Thymus (tissue), 11 donors: ENCODE data around the gene GPR152. TPM values are rescaled to one million over a fixed set of nuclear protein-coding genes. Genes with fewer than 3 reads are reported as not detected.
"Not testable (repeated sequence)": the region's sequence is repeated elsewhere in the genome, so short reads cannot be mapped to it uniquely, and the experiment has no call there.

Source experiments
- DNase-seq, 9 donors: peaks; one replicate each; pipeline ENCODE4 v3.0.0-alpha.2; 2013; ENCODE audit warnings: low spot score in 9 of 9, low read depth in 6 of 9, missing footprints in 1 of 9
- H3K27ac ChIP-seq, 2 donors: one replicate each; pipeline ENCODE4 v1.5.1; 2013; ENCODE audit warnings: control low read depth in 1 of 2, low read depth in 1 of 2, low read length in 1 of 2, mild to moderate bottlenecking in 1 of 2, moderate library complexity in 1 of 2
- H3K27me3 ChIP-seq, 2 donors: one replicate each; pipeline ENCODE4 v1.5.1; 2013; ENCODE audit warnings: low read length in 1 of 2; ENCODE audit not compliant: control insufficient read depth in 2 of 2, insufficient read depth in 1 of 2
- H3K36me3 ChIP-seq, 2 donors: one replicate each; pipeline ENCODE4 v1.5.1; 2013; ENCODE audit warnings: low read length in 1 of 2, mild to moderate bottlenecking in 1 of 2, moderate library complexity in 1 of 2; ENCODE audit not compliant: control insufficient read depth in 2 of 2, insufficient read depth in 2 of 2
- H3K4me1 ChIP-seq, 2 donors: one replicate each; pipeline ENCODE4 v1.5.1; 2013; ENCODE audit warnings: low read length in 2 of 2; ENCODE audit not compliant: control insufficient read depth in 2 of 2, insufficient read depth in 2 of 2
- H3K4me3 ChIP-seq, 2 donors: one replicate each; pipeline ENCODE4 v1.5.1; 2013; ENCODE audit warnings: low read length in 2 of 2, control low read depth in 1 of 2, mild to moderate bottlenecking in 1 of 2
- H3K9me3 ChIP-seq, 2 donors: one replicate each; pipeline ENCODE4 v1.5.1; 2013; ENCODE audit warnings: low read length in 1 of 2, mild to moderate bottlenecking in 1 of 2; ENCODE audit not compliant: control insufficient read depth in 2 of 2, insufficient read depth in 1 of 2
- WGBS: extraction: QIAGEN DNeasy Blood & Tissue Kit; methylation state at CpG from one replicate; pipeline ENCODE4 v1.1.7; 2013; 5-methylcytosine and 5-hydroxymethylcytosine counted together
- polyA plus RNA-seq: library from polyadenylated mRNA; stranded (reverse); fragments of 200-250 nt; gene quantifications from one replicate; pipeline ENCODE4 v1.2.3, GENCODE V29; 2013
- total RNA-seq: library from RNA; stranded (reverse); fragments of 120-200 nt; gene quantifications from one replicate; pipeline ENCODE4 v1.2.4, GENCODE V29; 2013
- donor health status: healthy.

Gene GPR152
- total and polyA plus RNA-seq, 2 donors: not detected

GRCh38 chr11:67405688-67406339, 46.7 kb downstream of the GPR152 start:
- H3K36me3 ChIP-seq: peaks cover 33 to 54% of the 10 kb centered on the region in 2 donors
- peak overlapping the region; percentile 87 to 89 for H3K4me3 ChIP-seq
- H3K9me3 ChIP-seq: peaks cover 0 to under 1% of the 10 kb centered on the region in 2 donors
- H3K27ac ChIP-seq: peak overlapping the region; percentile 86 to 98
- 85% methylated on average over 9 of the region's 9 CpGs for WGBS
- no peaks in the 10 kb centered on the region for H3K27me3 ChIP-seq
- no peak for DNase-seq
- H3K4me1 ChIP-seq: peaks cover 70 to 90% of the 10 kb centered on the region in 2 donors

GRCh38 chr11:67405196-67405567, 47.3 kb downstream of the GPR152 start:
- Histone ChIP-seq H3K36me3 (peaks cover 36 to 55% of the 10 kb centered on the region in 2 donors), H3K9me3 (peaks cover 0 to 5% of the 10 kb centered on the region in 2 donors), H3K4me3 (peak overlapping the region; percentile 87 to 89), H3K4me1 (peaks cover 70 to 90% of the 10 kb centered on the region in 2 donors), H3K27me3 (no peaks in the 10 kb centered on the region), H3K27ac (peak overlapping the region; percentile 93 to 98)
- WGBS: 94% methylated on average over 6 of the region's 6 CpGs
- DNase-seq: no peak

- Histone ChIP-seq H3K4me1 (peaks cover 67 to 89% of the 10 kb centered on the region in 2 donors), H3K9me3 (peaks cover 0 to 5% of the 10 kb centered on the region in 2 donors), H3K36me3 (peaks cover 35 to 53% of the 10 kb centered on the region in 2 donors), H3K4me3 (peak overlapping the region; percentile 87 to 89), H3K27me3 (no peaks in the 10 kb centered on the region), H3K27ac (peak overlapping the region; percentile 93 to 98)
- peak in 1 of 9 donors; percentile 67 for DNase-seq
- WGBS: 44% methylated on average over 13 of the region's 13 CpGs
Measured at GRCh38 chr11:67404515-67405195, 47.9 kb downstream of the GPR152 start.

- H3K9me3 ChIP-seq, H3K27me3 ChIP-seq: not testable (repeated sequence)
- Histone ChIP-seq H3K4me1 (peaks cover 54 to 82% of the 10 kb centered on the region in 2 donors), H3K4me3 (peak overlapping the region in 1 of 2 donors; percentile 87), H3K27ac (peak overlapping the region; percentile 93 to 98), H3K36me3 (peaks cover 48 to 62% of the 10 kb centered on the region in 2 donors)
- 95% methylated on average over 9 of the region's 9 CpGs for WGBS
- peak in 1 of 9 donors; percentile 36 for DNase-seq
Measured at GRCh38 chr11:67403085-67403484, 49.4 kb downstream of the GPR152 start.

GRCh38 chr11:67402192-67402839, 50.2 kb downstream of the GPR152 start:
- not testable (repeated sequence) for H3K9me3 ChIP-seq, H3K27me3 ChIP-seq, DNase-seq
- WGBS: 63% methylated on average over 19 of the region's 19 CpGs
- Histone ChIP-seq H3K4me1 (peaks cover 46 to 82% of the 10 kb centered on the region in 2 donors), H3K36me3 (peaks cover 50 to 62% of the 10 kb centered on the region in 2 donors), H3K27ac (peak overlapping the region; percentile 98), H3K4me3 (peak overlapping the region; percentile 35 to 84)

- H3K4me3 ChIP-seq: peak within 1 kb of the TSS; percentile 61 to 84
- H3K4me1 ChIP-seq: peaks cover 39 to 82% of the 10 kb centered on the region in 2 donors
- no peaks in the 10 kb centered on the region for H3K27me3 ChIP-seq
- H3K36me3 ChIP-seq: peaks cover 51 to 62% of the 10 kb centered on the region in 2 donors
- peaks cover 0 to 5% of the 10 kb centered on the region in 2 donors for H3K9me3 ChIP-seq
- DNase-seq: peak in 7 of 9 donors; percentile 67 to 94 (median 82)
- under 1% methylated on average over 73 of the region's 73 CpGs for WGBS
- peak within 1 kb of the TSS; percentile 98 for H3K27ac ChIP-seq
Measured at GRCh38 chr11:67401495-67402191, 50.9 kb downstream of the GPR152 start, which contains the start of gene PPP1CA. Gene PPP1CA, minus strand, starts transcription at chr11:67401858. Its CDS starts 76 bp downstream, at chr11:67401782.

Other genes with a start within 250 kb of the GPR152 start
- 89.5 TPM for gene GRK2, start 186.3 kb downstream of the GPR152 start, total RNA-seq
- 158 TPM for gene GRK2, start 186.3 kb downstream of the GPR152 start, polyA plus RNA-seq
- 32.1 TPM for gene ANKRD13D, start 163.4 kb downstream of the GPR152 start, total RNA-seq
- 99.1 TPM for gene ANKRD13D, start 163.4 kb downstream of the GPR152 start, polyA plus RNA-seq
- 1.8 TPM for gene SSH3, start 149.2 kb downstream of the GPR152 start, total RNA-seq
- gene SSH3, start 149.2 kb downstream of the GPR152 start, polyA plus RNA-seq: 11.8 TPM
- gene POLD4, start 99.2 kb downstream of the GPR152 start, total RNA-seq: 70.0 TPM
- 143 TPM for gene POLD4, start 99.2 kb downstream of the GPR152 start, polyA plus RNA-seq
- 0.19 TPM for gene CLCF1, start 79.1 kb downstream of the GPR152 start, total RNA-seq
- 2.0 TPM for gene CLCF1, start 79.1 kb downstream of the GPR152 start, polyA plus RNA-seq
- 9.5 TPM for gene RAD9A, start 60.7 kb downstream of the GPR152 start, total RNA-seq
- 35.2 TPM for gene RAD9A, start 60.7 kb downstream of the GPR152 start, polyA plus RNA-seq
- gene PPP1CA, start 50.9 kb downstream of the GPR152 start, total RNA-seq: 207 TPM
- 141 TPM for gene PPP1CA, start 50.9 kb downstream of the GPR152 start, polyA plus RNA-seq
- gene TBC1D10C, start 48.6 kb downstream of the GPR152 start, total RNA-seq: 172 TPM
- gene TBC1D10C, start 48.6 kb downstream of the GPR152 start, polyA plus RNA-seq: 318 TPM
- 0.57 TPM for gene CARNS1, start 37.1 kb downstream of the GPR152 start, total RNA-seq
- gene CARNS1, start 37.1 kb downstream of the GPR152 start, polyA plus RNA-seq: 1.7 TPM
- gene RPS6KB2, start 24.2 kb downstream of the GPR152 start, total RNA-seq: 50.1 TPM
- gene RPS6KB2, start 24.2 kb downstream of the GPR152 start, polyA plus RNA-seq: 76.8 TPM
- gene PTPRCAP, start 15.0 kb downstream of the GPR152 start, total RNA-seq: 198 TPM
- gene PTPRCAP, start 15.0 kb downstream of the GPR152 start, polyA plus RNA-seq: 151 TPM
- 45.6 TPM for gene CORO1B, start 9.3 kb downstream of the GPR152 start, total RNA-seq
- 32.3 TPM for gene CORO1B, start 9.3 kb downstream of the GPR152 start, polyA plus RNA-seq
- 0.52 TPM for gene CABP4, start 2.6 kb upstream of the GPR152 start, total RNA-seq
- gene CABP4, start 2.6 kb upstream of the GPR152 start, polyA plus RNA-seq: 1.6 TPM
- gene TMEM134, start 16.5 kb upstream of the GPR152 start, total RNA-seq: 17.3 TPM
- gene TMEM134, start 16.5 kb upstream of the GPR152 start, polyA plus RNA-seq: 96.3 TPM
- 111 TPM for gene AIP, start 30.3 kb upstream of the GPR152 start, total RNA-seq
- 96.4 TPM for gene AIP, start 30.3 kb upstream of the GPR152 start, polyA plus RNA-seq
- gene PITPNM1, start 52.6 kb upstream of the GPR152 start, total RNA-seq: 21.6 TPM
- gene PITPNM1, start 52.6 kb upstream of the GPR152 start, polyA plus RNA-seq: 57.2 TPM
- gene CDK2AP2, start 55.4 kb upstream of the GPR152 start, total RNA-seq: 31.4 TPM
- gene CDK2AP2, start 55.4 kb upstream of the GPR152 start, polyA plus RNA-seq: 51.2 TPM
- 0.05 TPM for gene CABP2, start 70.7 kb upstream of the GPR152 start, total RNA-seq
- gene CABP2, start 70.7 kb upstream of the GPR152 start, polyA plus RNA-seq: 0.14 TPM
- 389 TPM for gene GSTP1, start 131.1 kb upstream of the GPR152 start, total RNA-seq
- gene GSTP1, start 131.1 kb upstream of the GPR152 start, polyA plus RNA-seq: 630 TPM
- 126 TPM for gene NDUFV1, start 154.2 kb upstream of the GPR152 start, total RNA-seq
- gene NDUFV1, start 154.2 kb upstream of the GPR152 start, polyA plus RNA-seq: 207 TPM
- gene NUDT8, start 177.2 kb upstream of the GPR152 start, total RNA-seq: 5.8 TPM
- gene NUDT8, start 177.2 kb upstream of the GPR152 start, polyA plus RNA-seq: 4.7 TPM
- 0.05 TPM for gene TBX10, start 187.0 kb upstream of the GPR152 start, total RNA-seq
- gene TBX10, start 187.0 kb upstream of the GPR152 start, polyA plus RNA-seq: 0.09 TPM
- 1.9 TPM for gene ACY3, start 198.0 kb upstream of the GPR152 start, total RNA-seq
- 1.6 TPM for gene ACY3, start 198.0 kb upstream of the GPR152 start, polyA plus RNA-seq
- gene ALDH3B2, start 221.9 kb upstream of the GPR152 start, total RNA-seq: 0.57 TPM
- gene ALDH3B2, start 221.9 kb upstream of the GPR152 start, polyA plus RNA-seq: 11.1 TPM